DOHH2 (cell line): ENCODE data around the gene HPS5.

Experiments
- H3F3A ChIP-seq: fragments of 200-600 bp; sonication (generic), shearing (Covaris generic); 2 replicates; pipeline ENCODE4 v1.6.0; 2016; ENCODE audit warnings: antibody characterized with exemption, mild to moderate bottlenecking; ENCODE audit not compliant: control insufficient read depth, insufficient read depth
- H3K27ac ChIP-seq: fragments of 200-600 bp; sonication (generic); 2 replicates; pipeline ENCODE4 v1.5.1; 2014; ENCODE audit warnings: low read depth, mild to moderate bottlenecking, low read length, moderate library complexity
- H3K27me3 ChIP-seq: fragments of 200-600 bp; sonication (generic); 2 replicates; pipeline ENCODE4 v1.6.1; 2014; ENCODE audit warnings: mild to moderate bottlenecking, low read length, mixed read lengths; ENCODE audit not compliant: control insufficient read depth
- H3K36me3 ChIP-seq: fragments of 200-600 bp; sonication (generic); 2 replicates; pipeline ENCODE4 v1.6.1; 2014; ENCODE audit warnings: mild to moderate bottlenecking, low read length, moderate library complexity, mixed read lengths; ENCODE audit not compliant: control insufficient read depth
- H3K4me1 ChIP-seq: fragments of 200-600 bp; sonication (generic); 2 replicates; pipeline ENCODE4 v1.6.1; 2014; ENCODE audit warnings: mild to moderate bottlenecking, low read length, mixed read lengths; ENCODE audit not compliant: control insufficient read depth
- H3K4me2 ChIP-seq: fragments of 200-600 bp; sonication (generic); 2 replicates; pipeline ENCODE4 v1.6.0; 2014; ENCODE audit warnings: mild to moderate bottlenecking, low read length, moderate library complexity
- H3K4me3 ChIP-seq: fragments of 200-600 bp; sonication (generic); 2 replicates; pipeline ENCODE4 v1.5.1; 2014; ENCODE audit warnings: mild to moderate bottlenecking, low read length, mixed read lengths
- H3K79me2 ChIP-seq: fragments of 200-600 bp; sonication (generic); 2 replicates; pipeline ENCODE4 v1.6.1; 2014; ENCODE audit warnings: mild to moderate bottlenecking, low read length, mixed read lengths; ENCODE audit not compliant: control insufficient read depth
- H3K9me2 ChIP-seq: fragments of 200-600 bp; sonication (generic); replicated peaks from 2 replicates; pipeline ENCODE4 v1.6.1; 2014; ENCODE audit warnings: mild to moderate bottlenecking, low read length, mixed read lengths; ENCODE audit not compliant: control insufficient read depth
- H3K9me3 ChIP-seq: fragments of 200-600 bp; sonication (generic); 2 replicates; pipeline ENCODE4 v1.6.1; 2014; ENCODE audit warnings: antibody characterized with exemption, low read length, mixed read lengths; ENCODE audit not compliant: control insufficient read depth, insufficient read depth
- H4K20me1 ChIP-seq: fragments of 200-600 bp; sonication (generic); 2 replicates; pipeline ENCODE4 v1.6.0; 2014; ENCODE audit warnings: low read depth, mild to moderate bottlenecking, antibody characterized with exemption, low read length, moderate library complexity; ENCODE audit not compliant: control insufficient read depth, insufficient read depth
- CTCF ChIP-seq: fragments of 200-600 bp; sonication (generic); IDR thresholded peaks from one replicate; pipeline ENCODE4 v1.5.1; 2014; ENCODE audit warnings: antibody characterized with exemption, mild to moderate bottlenecking, low read depth, low read length; ENCODE audit not compliant: poor library complexity, severe bottlenecking
- EZH2phosphoT487 ChIP-seq: fragments of 200-600 bp; sonication (generic); IDR thresholded peaks from 2 replicates; pipeline ENCODE4 v1.6.1; 2017; ENCODE audit warnings: borderline replicate concordance, mild to moderate bottlenecking, antibody characterized with exemption, low read length, moderate library complexity, mixed read lengths

HPS5 gene

GRCh38 chr11:18322818-18323570 is 1.1 kb upstream of the HPS5 start:
- Histone ChIP-seq H4K20me1 (peaks cover 5% of the 10 kb centered on the region; the same call in 1 of the 2 replicates), H3K36me3 (peaks cover 62% of the 10 kb centered on the region), H3K4me2 (peak overlapping the region; percentile 63), H3K9me3 (no peaks in the 10 kb centered on the region), H3F3A (no peaks in the 10 kb centered on the region), H3K4me3 (peak overlapping the region; percentile 86), H3K4me1 (peaks cover 52% of the 10 kb centered on the region), H3K27me3 (no peaks in the 10 kb centered on the region), H3K27ac (no peak overlapping the region), H3K79me2 (peaks cover 96% of the 10 kb centered on the region), H3K9me2 (no peaks in the 10 kb centered on the region)
- no peak for TF ChIP-seq EZH2phosphoT487
- TF ChIP-seq CTCF = no peak

GRCh38 chr11:18321578-18321968 is 367 bp downstream of the HPS5 start:
- Histone ChIP-seq H3K9me2 (no peaks in the 10 kb centered on the region), H3K27me3 (no peaks in the 10 kb centered on the region), H3F3A (no peaks in the 10 kb centered on the region), H4K20me1 (peaks cover 5% of the 10 kb centered on the region), H3K4me3 (peak overlapping the region; percentile 86), H3K4me1 (peaks cover 52% of the 10 kb centered on the region), H3K9me3 (no peaks in the 10 kb centered on the region), H3K27ac (peak overlapping the region; percentile 74), H3K4me2 (peak overlapping the region; percentile 63), H3K79me2 (peaks cover 93% of the 10 kb centered on the region), H3K36me3 (peaks cover 59% of the 10 kb centered on the region)
- TF ChIP-seq EZH2phosphoT487 = no peak
- no peak for TF ChIP-seq CTCF

GRCh38 chr11:18320617-18321016 is 1.3 kb downstream of the HPS5 start:
- Histone ChIP-seq H3K4me1 (peaks cover 49% of the 10 kb centered on the region), H3K4me3 (peak overlapping the region; percentile 86), H3K9me3 (no peaks in the 10 kb centered on the region), H4K20me1 (peaks cover 5% of the 10 kb centered on the region), H3K36me3 (peaks cover 57% of the 10 kb centered on the region), H3F3A (no peaks in the 10 kb centered on the region), H3K27me3 (no peaks in the 10 kb centered on the region), H3K79me2 (peaks cover 93% of the 10 kb centered on the region), H3K4me2 (peak overlapping the region; percentile 63), H3K27ac (no peak overlapping the region), H3K9me2 (no peaks in the 10 kb centered on the region)
- no peak for TF ChIP-seq EZH2phosphoT487
- no peak for TF ChIP-seq CTCF
